Stimulated activated CD4-positive, alpha-beta T cell treated with anti-CD3 and anti-CD28 coated beads, Interleukin-12 subunit alpha, Interleukin-12 subunit beta, amount 100 ng/mL, for 4 hours (primary cell): ENCODE data around the gene GALNT7.
"Not testable (repeated sequence)": the region's sequence is repeated elsewhere in the genome, so short reads cannot be mapped to it uniquely, and the experiment has no call there.

Experiments
- DNase-seq: peaks from one replicate; pipeline ENCODE4 v3.0.0-alpha.2; 2020

GALNT7 gene

GRCh38 chr4:173199553-173199952, 30.9 kb downstream of the GALNT7 start:
- no peak for DNase-seq

- no peak for DNase-seq
Observed at GRCh38 chr4:173200103-173200884, 31.7 kb downstream of the GALNT7 start.

- no peak for DNase-seq
Observed at GRCh38 chr4:173202395-173202794, 33.8 kb downstream of the GALNT7 start.

GRCh38 chr4:173205656-173206055, 37.0 kb downstream of the GALNT7 start:
- DNase-seq: no peak

- DNase-seq: no peak
Observed at GRCh38 chr4:173208420-173208819, 39.8 kb downstream of the GALNT7 start.

GRCh38 chr4:173211222-173211621, 42.6 kb downstream of the GALNT7 start:
- no peak for DNase-seq

- no peak for DNase-seq
Observed at GRCh38 chr4:173211838-173212237, 43.2 kb downstream of the GALNT7 start.

- no peak for DNase-seq
Observed at GRCh38 chr4:173212379-173212778, 43.8 kb downstream of the GALNT7 start.

GRCh38 chr4:173213296-173213695, 44.7 kb downstream of the GALNT7 start:
- no peak for DNase-seq

- no peak for DNase-seq
Observed at GRCh38 chr4:173214231-173214630, 45.6 kb downstream of the GALNT7 start.

- no peak for DNase-seq
Observed at GRCh38 chr4:173214661-173215060, 46.0 kb downstream of the GALNT7 start.

- DNase-seq: no peak
Observed at GRCh38 chr4:173217075-173217474, 48.5 kb downstream of the GALNT7 start.

- no peak for DNase-seq
Observed at GRCh38 chr4:173217727-173218126, 49.1 kb downstream of the GALNT7 start.

GRCh38 chr4:173218411-173219125, 50.0 kb downstream of the GALNT7 start:
- no peak for DNase-seq

GRCh38 chr4:173219126-173219437, 50.5 kb downstream of the GALNT7 start:
- not testable (repeated sequence) for DNase-seq

- no peak for DNase-seq
Observed at GRCh38 chr4:173223743-173224142, 55.1 kb downstream of the GALNT7 start.

- DNase-seq: no peak
Observed at GRCh38 chr4:173226401-173226888, 57.8 kb downstream of the GALNT7 start.

- DNase-seq: no peak
Observed at GRCh38 chr4:173227756-173228155, 59.1 kb downstream of the GALNT7 start.

- no peak for DNase-seq
Observed at GRCh38 chr4:173230062-173230461, 61.5 kb downstream of the GALNT7 start.

- DNase-seq: no peak
Observed at GRCh38 chr4:173231916-173232315, 63.3 kb downstream of the GALNT7 start.

- DNase-seq: no peak
Observed at GRCh38 chr4:173233857-173234256, 65.2 kb downstream of the GALNT7 start.

- DNase-seq: no peak
Observed at GRCh38 chr4:173235050-173235449, 66.4 kb downstream of the GALNT7 start.

- DNase-seq: no peak
Observed at GRCh38 chr4:173236301-173236700, 67.7 kb downstream of the GALNT7 start.

- DNase-seq: no peak
Observed at GRCh38 chr4:173237152-173237551, 68.5 kb downstream of the GALNT7 start.
